ENCODE measurements around the gene EEFSEC.

Gene EEFSEC

GRCh38 chr3:128429751-128430150, 276.5 kb downstream of the EEFSEC start:
- no peak for DNase-seq
- intact Hi-C loops (cut with DNase I): loop anchor here (5.0 kb wide), 2 partner anchors 68 to 178 kb away; no protein-coding TSS in a partner anchor

GRCh38 chr3:128430301-128430700, 277.0 kb downstream of the EEFSEC start:
- intact Hi-C loops (cut with DNase I): no loop called here
- no peak for DNase-seq

DNA sequence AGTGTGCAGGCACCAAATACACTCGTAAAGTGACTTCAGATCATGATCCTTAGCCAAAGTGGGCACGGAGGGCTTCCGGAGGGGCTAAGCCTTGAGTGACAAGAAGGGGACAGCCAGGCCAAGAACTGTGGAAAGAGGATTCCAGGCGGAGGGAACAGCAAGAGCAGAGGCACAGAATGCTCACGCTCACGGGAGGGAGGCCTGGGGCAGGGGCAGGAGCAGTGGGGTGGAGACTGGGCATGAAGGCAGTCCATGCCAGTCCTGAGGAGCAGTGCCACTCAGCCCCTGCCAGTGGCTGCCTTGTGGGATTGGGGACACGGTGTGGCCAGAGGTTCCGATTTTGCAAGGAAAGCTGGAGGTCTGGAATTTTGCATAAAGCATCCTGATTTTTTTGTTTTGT, 277.4 kb downstream of the EEFSEC start:
- no peak for DNase-seq
- intact Hi-C loops (cut with DNase I): no loop called here

DNA sequence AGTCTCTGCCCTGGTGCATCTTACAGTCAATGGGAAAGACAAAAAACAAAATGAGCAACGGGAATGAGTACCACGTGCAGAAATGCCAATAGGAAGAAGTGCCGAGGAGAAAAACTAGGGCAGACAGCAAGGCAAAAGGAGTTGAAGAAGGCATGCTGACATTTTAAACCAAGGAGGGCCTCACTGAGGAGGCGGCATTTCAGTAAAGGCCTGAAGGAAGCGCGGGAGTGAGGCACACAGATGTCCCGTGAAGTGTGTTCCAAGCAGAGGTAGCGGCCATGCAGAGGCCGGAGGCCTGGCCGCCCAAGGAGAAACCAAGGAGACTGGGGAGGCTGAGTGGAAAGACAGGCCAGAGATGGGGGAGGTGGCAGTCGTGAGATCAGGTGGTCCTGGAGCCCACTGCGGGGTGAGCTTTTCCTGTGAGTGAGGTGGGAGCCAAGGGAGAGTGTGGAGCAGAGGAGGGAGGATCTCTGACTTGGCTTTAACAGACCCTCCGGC, 278.6 kb downstream of the EEFSEC start:
- no peak for DNase-seq
- intact Hi-C loops (cut with DNase I): no loop called here

DNA sequence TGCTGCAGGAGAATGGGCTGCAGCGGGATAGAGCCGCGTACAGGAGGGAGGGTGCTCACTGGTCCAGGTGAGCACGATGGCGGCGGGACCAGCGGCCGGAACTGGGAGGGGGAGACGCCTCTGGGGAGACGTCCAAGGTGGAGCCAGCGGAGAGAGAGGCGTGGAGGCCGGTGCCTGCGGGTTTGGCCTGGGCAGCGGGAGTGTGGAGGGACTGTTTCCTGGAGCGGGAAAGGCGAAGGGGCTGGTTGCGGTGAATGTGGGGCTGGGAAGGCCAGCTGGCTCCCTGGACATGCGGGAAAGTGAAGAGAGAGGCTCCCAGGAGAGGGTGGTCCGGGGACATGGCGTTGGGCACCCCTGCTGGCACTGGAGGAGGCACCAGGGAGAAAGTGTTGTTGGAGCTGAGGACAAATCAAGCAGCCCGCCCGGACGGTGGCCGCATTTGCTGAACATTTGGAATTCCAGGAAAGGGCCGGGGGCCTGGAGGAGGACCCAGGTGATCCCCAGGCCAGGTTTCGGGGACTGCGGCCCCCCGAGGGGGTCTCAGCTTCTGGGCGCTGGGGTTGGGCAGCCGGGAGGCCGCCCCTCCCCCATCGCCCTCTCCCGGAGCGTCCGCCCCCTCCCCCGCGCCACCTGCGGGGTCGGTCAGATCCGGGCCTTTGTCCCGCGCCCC, 279.2 kb downstream of the EEFSEC start:
- intact Hi-C loops (cut with DNase I): no loop called here
- no peak for DNase-seq

- DNase-seq: peak in 1 of 42 donors; percentile 7
- intact Hi-C loops (cut with DNase I): no loop called here
Measured at GRCh38 chr3:128432971-128433836, 279.9 kb downstream of the EEFSEC start.

- intact Hi-C loops (cut with DNase I): no loop called here
- no peak for DNase-seq
Measured at GRCh38 chr3:128433837-128434165, 280.5 kb downstream of the EEFSEC start.

GRCh38 chr3:128434524-128434923, 281.2 kb downstream of the EEFSEC start:
- no peak for DNase-seq
- intact Hi-C loops (cut with DNase I): no loop called here

DNA sequence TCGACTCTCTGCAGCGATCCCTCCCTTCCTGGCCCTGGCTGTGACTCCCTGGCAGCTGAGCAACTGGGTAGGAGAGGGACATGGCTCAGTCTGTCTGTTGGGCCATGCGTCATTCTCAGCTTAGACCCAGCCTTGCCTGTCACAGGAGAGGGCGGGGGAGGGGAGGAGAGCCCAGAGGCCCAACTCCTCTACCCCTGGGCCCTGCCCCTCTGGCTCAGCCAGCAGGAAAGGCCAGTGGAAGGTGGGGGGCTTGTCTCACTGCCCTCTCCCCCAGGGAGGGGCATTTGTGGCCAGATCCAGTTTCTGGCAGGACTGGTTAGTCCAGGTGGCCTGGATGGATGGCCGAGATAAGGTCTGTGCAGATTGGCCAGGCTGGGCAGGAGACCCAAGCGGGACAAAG, 281.8 kb downstream of the EEFSEC start:
- intact Hi-C loops (cut with DNase I): no loop called here
- DNase-seq: no peak

GRCh38 chr3:128435561-128435960, 282.3 kb downstream of the EEFSEC start:
- intact Hi-C loops (cut with DNase I): no loop called here
- DNase-seq: no peak

DNA sequence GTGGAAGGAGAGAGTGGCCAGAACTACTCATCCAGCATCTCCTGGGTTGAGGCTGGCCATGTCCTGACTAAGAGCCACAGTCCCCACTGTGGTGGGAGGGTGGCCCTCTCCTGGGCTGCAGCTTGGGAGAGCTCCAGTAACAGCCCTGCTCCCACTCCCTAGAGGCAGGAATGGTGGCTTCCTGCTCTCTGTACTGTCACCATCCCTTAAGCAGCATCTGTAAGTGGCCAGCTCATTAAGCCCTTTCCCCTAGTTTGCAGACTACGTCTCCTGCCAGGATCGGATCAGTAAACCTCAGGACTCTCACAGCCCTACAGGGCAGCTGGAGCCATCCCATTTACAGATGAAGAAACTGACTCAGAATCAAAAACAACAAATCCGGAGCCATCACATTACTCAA, 282.9 kb downstream of the EEFSEC start:
- intact Hi-C loops (cut with DNase I): no loop called here
- DNase-seq: no peak

DNA sequence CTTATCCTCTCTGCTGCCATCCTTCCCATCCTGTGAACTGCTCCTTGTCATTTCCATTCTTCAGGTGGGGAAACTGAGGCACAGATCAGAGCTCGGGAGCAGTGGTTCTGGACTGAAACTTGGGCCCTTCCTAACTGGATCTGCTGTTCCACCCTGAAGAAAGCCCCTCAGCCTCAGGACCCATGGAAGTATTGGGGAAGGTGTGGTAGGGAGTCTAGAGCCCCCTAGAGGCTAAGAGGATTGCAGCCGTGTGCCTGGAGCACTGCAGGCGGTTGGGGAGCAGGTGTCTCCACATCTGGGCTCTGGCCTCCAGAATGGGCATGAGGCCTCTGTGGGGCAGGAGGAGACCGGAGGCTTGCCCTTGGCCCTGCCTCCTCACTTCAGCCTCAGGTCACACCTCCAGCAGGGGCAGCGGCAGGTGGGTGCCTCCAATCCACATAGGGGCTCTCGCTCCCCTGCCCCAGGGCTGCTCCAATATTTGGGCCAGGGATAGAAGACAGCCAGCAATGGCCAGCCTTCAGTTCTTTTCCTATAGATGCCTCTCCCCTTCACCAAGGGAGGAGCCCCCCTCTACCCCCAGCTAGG, 285.3 kb downstream of the EEFSEC start:
- intact Hi-C loops (cut with DNase I): no loop called here

GRCh38 chr3:128439226-128439625, 285.9 kb downstream of the EEFSEC start:
- intact Hi-C loops (cut with DNase I): no loop called here
- DNase-seq: no peak

More for the DNA sequence above, 285.3 kb downstream of the EEFSEC start:
- DNase-seq: no peak

- intact Hi-C loops (cut with DNase I): no loop called here
- no peak for DNase-seq
Measured at GRCh38 chr3:128442070-128442469, 288.8 kb downstream of the EEFSEC start.

GRCh38 chr3:128442949-128443348, 289.7 kb downstream of the EEFSEC start:
- no peak for DNase-seq
- intact Hi-C loops (cut with DNase I): no loop called here

DNA sequence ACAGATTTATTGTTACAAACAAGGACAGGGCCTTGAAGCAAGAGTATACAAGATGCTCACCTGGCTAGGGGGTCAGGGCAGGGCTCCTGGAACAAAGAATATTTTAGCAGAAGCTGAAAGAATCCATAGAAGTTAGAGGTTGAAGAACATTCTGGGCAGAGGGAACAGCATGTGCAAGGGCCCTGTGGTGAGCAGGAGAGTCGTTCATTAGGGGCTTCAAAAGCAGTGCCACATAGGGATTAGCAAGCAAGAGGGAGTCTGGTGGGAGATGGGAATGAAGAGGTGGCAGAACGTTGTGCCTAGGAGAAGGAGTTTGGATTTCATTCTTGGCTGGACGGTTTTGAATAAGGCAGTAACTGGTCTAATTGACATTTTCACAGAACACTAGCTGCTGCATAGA, 290.5 kb downstream of the EEFSEC start:
- no peak for DNase-seq
- intact Hi-C loops (cut with DNase I): no loop called here

- intact Hi-C loops (cut with DNase I): no loop called here
- no peak for DNase-seq
Measured at GRCh38 chr3:128445357-128445756, 292.1 kb downstream of the EEFSEC start.

DNA sequence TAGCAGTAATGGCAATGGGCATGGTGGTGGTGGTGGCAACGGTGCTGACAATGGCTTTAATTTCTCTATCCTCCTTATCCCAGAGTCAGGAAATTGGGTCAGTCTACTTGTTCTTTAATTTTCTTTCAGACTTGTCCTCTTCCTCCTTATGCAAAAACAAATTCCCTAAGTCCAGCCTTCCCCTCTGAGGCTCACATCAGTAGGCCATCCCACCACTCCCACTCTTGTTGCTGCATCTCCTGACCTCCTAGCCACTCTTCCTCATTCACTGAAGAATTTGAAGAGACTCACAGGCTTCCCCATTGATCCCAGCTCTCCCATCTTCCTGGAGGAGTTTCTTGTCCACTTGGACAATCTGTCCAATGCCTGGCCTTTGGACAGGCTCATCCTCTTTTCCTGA, 293.5 kb downstream of the EEFSEC start:
- intact Hi-C loops (cut with DNase I): no loop called here
- DNase-seq: no peak

- DNase-seq: no peak
- intact Hi-C loops (cut with DNase I): no loop called here
Measured at GRCh38 chr3:128447561-128448013, 294.3 kb downstream of the EEFSEC start.

DNA sequence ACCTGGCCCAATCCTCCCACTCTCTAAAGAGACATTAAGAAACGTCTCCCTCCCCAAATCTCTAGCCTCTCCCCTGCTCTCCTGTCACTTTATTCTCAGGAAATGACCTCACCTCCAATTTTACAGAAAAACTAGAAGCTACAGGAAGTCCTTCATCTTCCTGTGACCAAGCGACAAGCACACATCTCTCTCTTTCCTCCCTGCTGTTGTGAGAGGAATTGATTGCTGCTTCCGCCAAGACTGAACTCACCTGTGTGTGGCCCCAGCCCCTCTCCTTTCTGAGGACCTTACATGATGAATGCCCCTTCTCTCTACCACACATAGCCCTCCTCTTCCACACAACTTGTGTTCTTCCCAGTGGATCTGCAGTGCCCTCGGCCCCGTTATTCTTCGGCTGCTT, 295.2 kb downstream of the EEFSEC start:
- intact Hi-C loops (cut with DNase I): no loop called here
- no peak for DNase-seq

Data from head of caudate nucleus (tissue), 42 donors.